ENCODE data around the gene TAGLN3.

TAGLN3 gene

DNA sequence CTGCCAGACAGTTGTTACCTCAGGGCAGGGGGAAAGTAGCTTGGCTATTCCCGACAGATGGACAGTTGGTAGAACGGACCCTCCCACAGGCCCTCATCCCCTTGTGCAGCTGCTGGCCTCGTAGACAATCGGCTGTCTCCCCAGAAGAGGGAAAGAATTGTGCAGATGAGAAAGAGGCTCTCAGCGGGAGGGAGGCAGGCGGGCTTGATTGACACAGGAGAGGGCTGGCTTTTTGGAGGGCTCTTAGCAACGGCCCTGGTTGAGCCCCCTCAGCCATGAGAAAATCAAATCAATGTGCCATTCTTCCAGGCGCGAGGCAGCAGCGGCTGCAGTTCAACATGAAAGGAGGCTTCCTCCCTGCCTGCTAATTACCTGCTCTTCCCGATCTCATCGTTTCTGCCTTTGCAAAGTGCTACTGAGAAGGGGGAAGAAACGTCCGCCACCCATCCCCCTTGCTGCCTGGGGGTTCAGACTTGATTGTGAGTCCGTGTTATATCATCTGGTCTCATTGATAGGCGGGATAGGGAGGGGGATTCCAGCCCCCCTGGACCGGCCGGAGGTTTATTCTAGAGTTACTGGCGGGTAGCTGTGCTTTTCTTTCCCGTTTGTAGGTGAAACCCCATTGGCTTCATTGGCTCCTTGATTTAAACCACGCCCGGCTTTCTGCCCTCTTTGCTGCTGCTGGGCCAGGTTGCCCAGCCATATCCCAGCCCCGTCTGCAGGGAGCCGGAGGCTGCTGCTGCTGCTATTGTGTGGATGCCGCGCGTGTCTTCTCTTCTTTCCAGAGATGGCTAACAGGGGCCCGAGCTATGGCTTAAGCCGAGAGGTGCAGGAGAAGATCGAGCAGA is at the start of gene TAGLN3:
Gene TAGLN3, plus strand, starts transcription at position 287 of the 848 bp plus-strand sequence. Its CDS starts 501 bp downstream, at position 788.
- no peak for DNase-seq

DNA sequence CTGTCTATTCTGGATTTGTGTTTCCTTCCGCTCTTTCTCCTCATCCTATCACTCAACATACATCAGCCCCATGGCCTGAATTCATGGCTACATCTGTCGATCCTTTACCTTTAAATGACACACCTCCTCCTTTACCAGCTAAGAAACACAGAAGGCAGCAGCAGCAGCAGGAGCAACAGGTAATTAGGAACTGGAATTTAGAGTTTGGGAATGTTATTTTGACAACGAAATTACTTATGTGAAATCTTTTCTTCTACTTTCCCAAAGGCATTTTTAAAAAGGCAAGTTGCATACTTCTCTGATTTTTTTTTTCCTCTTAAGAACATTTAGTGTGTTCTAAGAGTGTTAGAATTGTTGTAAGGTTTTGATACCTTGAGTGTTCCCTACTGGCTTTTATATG is 49.0 kb upstream of the TAGLN3 start:
- no peak for DNase-seq

GRCh38 chr3:111951032-111951431 is 47.7 kb upstream of the TAGLN3 start:
- DNase-seq: no peak

DNA sequence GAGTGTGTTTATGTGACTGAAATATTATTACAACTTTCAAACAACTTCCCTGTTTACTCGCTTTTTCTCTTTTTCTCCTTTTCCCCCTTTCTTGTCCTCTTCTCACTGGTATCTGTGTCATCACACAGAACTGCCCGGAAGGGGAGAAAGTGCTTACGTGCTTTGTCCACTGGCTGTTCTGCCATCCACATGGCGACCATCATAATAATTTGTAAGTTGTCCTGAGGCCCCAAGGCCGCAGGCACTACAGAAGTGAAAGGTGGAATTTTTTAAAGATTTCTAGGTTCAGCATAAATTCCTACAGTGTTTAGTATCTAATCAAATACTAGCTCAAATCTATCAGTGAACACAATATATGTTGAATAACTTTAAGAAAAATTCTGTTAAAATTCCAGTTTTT is 46.6 kb upstream of the TAGLN3 start:
- DNase-seq: no peak

- no peak for DNase-seq
These were observed 45.8 kb upstream of the TAGLN3 start for GRCh38 chr3:111952866-111953450.

GRCh38 chr3:111954228-111954990 is 44.3 kb upstream of the TAGLN3 start:
- DNase-seq: no peak

DNA sequence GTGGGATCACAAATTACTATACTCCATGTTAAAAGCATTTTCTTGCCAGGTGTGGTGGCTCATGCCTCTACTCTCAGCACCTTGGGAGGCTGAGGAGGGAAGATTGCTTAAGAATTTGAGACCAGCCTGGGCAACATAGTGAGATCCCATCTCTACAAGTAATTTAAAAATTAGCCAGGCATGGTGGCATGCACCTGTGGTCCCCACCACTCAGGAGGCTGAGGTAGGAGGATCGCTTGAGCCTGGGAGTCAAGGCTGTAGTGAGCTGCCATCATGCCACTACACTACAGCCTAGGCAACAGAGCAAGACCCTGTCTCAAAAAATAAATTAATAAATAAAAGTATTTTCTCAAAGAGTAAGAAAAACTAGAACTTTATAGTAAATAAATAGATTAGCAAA is 42.8 kb upstream of the TAGLN3 start:
- DNase-seq: no peak

DNA sequence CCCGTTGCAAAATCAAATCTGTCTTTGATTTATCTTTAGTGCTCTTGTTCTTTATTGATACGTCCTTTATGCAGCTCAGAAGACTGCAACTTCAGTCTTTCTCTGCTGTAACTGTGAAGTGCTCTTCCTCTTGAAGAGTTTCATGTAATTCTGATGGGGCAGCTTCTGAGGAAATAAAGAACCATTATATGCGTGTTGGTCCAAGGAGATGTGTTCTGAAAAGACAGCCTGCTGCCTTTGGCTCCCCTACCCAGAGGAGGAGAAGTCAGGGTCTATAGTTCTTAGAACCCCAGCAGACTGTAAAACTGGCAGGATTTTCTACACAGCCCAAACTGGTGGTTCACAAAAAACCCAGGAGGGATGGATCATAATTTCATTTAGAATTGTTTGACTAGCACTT is 42.3 kb upstream of the TAGLN3 start:
- DNase-seq: no peak

DNA sequence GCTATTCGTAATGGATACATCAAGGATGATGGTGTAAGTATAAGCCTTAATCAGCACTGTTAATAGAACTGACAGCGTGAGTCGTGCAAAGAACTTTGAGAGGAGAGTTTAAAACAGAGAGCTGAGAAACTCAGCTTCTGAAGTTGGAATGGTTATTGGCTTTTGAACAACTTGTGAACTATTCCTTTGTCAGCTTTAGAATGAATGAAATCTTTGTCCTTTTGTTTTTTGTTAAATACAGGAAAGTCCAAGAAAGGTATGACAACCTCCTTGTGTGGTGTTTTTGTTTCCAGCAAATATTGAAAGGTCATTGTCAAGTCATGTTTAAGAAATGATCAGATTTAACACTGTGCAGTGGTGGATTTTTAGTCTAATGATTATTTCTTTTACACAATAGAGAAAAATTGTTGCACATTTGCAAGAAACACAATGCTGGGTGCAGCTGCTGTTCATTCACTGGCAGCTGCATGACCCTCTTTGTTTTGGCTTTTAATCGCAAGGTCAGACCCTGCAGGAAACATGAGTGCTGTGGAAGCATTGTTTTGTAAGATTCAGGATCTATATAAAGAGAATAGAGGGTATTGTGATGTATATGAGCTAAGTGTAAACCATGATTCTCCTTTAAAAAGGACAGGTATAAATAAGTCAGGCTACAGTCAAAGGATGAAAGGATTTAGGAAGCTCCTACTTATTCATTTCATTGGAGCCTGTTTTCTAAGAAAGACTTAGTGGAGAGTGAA is 41.6 kb upstream of the TAGLN3 start:
- DNase-seq: no peak

- no peak for DNase-seq
These were observed 37.1 kb upstream of the TAGLN3 start for GRCh38 chr3:111961461-111962164.

DNA sequence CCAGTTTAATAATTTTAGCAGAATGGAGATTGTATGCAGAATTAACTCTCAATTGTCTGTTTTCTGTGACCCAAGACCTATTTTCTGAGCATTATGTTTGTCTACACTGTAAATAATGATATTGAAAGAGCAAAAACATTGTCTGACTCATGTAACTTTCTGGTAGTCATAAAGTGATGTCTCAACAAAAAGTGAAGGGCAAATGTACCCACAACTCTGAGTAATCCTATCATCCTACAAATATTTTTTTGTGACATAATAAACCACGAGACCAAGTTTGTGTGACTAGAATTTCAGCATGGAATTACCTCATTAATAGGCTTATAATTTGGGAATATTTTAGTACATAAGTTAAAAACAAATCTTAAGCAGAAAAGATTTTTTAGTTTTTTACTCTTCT is 35.3 kb upstream of the TAGLN3 start:
- no peak for DNase-seq

GRCh38 chr3:111965484-111965883 is 33.2 kb upstream of the TAGLN3 start:
- DNase-seq: no peak

DNA sequence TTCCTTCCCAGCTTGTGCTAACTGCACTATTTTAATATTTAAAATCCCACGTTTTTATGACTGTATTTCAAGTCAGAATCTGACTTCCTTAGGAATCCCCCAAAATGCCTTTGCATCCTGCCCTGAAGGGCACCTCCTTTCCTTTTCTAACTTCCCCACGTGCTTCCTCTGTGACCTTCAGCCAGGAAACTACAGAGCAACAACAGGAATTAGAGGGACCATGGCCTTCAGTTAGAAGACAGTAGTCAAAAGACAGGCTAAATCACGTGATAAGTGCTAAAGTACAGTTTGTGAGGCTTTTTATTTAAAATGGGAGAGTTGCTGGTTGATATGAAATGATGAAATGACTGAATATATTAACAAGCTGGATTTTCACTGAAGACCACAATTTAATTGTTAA is 31.7 kb upstream of the TAGLN3 start:
- DNase-seq: no peak

DNA sequence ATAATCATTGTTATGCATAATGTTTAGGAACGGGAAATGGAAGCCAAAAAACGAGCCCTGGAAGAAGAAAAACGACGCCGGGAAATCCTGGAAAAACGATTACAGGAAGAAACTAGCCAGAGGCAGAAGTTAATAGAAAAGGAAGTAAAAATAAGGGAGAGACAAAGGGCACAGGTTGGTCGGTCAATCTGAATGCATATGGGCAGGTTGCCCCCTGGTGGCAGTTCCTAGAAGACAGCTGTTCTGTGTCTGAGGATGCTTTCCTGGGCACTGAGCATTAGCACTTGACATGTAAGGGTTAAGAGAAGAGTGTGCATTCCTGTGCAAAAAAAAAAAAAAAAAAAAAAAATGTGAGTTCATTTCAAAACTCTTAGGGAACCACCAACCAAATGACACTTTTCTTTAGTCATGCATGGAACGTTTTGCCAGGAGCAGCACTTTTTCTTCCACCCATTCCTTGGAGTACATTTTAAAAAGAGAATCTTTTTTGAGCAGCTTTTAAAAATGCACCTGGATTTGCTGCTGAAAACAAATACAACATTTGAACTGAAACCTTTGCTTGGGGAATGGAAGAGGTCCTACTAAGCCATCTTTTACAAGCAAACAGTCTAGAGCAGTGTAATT is 31.0 kb upstream of the TAGLN3 start:
- DNase-seq: peak; percentile 84

DNA sequence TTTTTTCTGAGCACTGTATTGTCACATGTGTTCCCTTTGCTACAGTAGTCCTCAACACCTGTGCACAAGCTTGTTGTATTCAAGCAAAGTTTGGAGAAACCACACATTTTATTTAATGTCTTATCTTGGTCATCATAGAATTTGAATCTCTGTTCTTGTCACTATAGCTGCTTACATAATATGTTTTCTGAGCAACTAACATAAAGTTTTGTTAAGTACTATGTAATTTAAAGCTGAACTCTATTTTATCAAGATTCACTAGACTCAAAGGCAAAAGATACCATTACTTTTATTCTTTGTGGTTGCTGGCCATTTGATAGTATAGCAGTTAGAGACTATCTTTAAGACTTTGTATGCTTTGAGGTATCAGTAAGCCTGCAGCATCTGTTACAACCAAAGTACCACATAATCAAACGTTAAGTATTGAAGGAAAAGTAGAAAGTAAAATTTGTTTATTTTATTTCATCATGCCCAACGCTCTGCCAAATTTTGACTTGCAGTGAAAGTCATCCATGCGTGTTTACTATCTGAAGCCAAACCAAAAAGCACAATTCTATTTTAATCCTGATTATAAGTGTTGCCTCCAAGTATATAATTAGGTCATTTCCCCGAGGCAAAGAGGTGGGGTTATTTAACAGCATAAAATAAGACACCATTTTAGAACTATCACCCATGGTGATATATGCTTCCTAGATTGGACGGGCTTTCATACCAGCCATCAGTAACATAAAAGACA is 30.2 kb upstream of the TAGLN3 start:
- no peak for DNase-seq

DNA sequence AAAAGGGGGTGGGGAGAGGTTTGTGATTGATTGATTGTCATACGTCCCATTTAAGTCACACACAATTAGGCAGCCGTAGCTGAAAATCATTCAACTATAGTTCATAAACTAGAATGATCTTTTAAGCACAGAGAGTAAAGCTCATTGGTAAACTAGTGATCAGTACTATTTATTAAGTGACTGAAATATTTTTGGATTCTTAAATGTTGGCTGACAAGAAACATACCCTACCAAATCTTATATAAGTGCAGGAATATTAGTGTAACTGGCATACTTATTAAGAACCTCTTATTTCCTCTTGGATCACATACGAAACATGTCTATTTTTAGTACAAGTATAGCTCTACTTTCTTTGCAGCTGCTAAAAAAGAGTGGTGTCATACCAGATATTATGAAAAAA is 28.3 kb upstream of the TAGLN3 start:
- no peak for DNase-seq

DNA sequence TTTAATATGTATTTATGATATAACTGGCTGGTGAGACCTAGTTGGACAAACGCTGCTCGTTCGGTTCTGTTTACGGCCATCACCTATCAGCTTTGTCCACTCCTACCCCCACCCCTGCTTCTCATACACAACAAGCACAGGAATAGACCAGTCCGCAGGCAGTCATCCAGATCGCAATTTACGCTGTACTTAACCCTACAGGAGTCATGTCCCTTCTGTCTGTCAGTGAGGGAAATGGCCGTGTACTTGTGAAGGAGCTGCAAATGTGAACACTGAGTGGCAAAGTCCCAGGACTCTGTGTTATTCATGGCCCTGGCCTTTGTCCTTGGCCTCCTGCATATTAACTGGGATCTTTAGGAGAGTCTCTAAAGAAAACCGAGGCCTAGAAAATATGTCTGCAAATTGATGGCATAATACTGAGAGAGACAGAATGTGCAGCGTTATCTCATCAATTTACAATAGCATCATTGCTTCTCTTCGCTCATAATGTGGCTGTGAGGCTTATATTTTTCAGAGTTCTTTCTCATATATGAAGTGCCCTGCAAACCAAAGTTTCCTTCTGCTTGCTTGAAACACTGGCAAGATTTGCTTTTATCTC is 27.1 kb upstream of the TAGLN3 start:
- DNase-seq: no peak

DNA sequence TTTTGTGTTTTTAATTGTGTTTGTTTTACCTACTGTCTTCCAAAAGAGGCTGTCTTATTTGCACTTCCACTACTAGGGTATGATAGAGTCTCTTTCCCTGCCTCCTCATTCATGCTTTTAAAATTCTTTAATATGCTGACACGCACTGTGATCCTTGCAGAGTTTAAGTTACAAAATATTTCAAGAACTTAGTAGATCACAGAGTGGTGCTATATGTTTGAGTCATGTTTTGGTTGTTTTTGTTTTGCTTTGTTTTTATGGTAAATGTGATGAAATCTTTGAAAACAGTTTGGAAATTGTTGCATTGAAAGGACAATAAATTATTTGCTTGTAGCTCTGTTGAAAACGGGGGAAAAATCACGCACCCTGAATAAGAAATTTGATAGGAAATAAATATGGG is 25.8 kb upstream of the TAGLN3 start:
- no peak for DNase-seq

DNA sequence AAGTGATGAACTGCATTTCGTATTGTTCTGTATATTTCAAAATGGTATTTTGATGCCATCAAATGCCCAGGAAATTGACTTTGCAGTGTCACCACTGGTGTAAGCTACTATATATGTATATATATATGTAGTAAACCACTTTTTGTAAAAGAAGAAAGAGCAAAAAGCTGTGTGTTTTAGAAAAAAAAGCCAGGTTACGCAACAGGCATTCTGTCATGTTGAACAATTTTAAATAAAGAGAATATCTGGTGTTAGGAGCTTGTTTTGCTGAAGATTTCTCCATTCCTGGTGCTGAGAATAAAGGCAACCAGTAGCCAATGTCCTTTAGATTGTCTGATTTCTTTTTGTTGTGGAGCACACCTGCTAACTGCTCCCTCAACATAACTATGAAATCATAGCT is 23.6 kb upstream of the TAGLN3 start:
- DNase-seq: no peak

DNA sequence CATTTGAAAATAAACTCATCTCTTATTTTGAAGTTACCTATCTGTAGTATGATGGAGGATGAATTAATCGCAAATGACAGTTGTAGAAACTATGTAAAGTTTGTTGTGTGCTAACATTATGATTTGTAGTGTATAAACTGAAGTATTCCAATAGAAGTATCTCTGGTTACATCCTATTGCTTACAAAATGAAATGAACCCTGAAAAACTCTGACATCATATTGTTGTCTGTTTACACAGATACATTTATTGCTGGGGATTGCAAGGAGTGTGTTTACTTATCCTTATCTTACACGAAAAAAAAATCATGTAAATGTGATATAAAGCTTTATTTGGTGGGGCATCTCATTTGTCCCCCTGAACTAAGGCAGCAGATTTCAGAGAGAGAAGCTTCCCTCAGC is 22.5 kb upstream of the TAGLN3 start:
- no peak for DNase-seq
